VCaP (cell line): ENCODE results near the gene HSF2BP.
"Not testable (repeated sequence)": the region's sequence is repeated elsewhere in the genome, so short reads cannot be mapped to it uniquely, and the experiment has no call there.

ENCODE experiments used
- H3K27ac ChIP-seq: fragments of 450-650 bp; 2 replicates; pipeline ENCODE4 v1.5.1; 2017
- CTCF ChIP-seq: fragments of 450-650 bp; conservative IDR thresholded peaks from 2 replicates; pipeline ENCODE4 v1.5.1; 2017; ENCODE audit warnings: mild to moderate bottlenecking, moderate library complexity

Gene HSF2BP

GRCh38 chr21:43573921-43574320 is 85.4 kb downstream of the HSF2BP start:
- no peak overlapping the region for H3K27ac ChIP-seq
- TF ChIP-seq CTCF, result no peak

GRCh38 chr21:43572446-43572845 is 86.8 kb downstream of the HSF2BP start:
- no peak overlapping the region for H3K27ac ChIP-seq
- no peak for TF ChIP-seq CTCF

GRCh38 chr21:43571976-43572375 is 87.3 kb downstream of the HSF2BP start:
- TF ChIP-seq CTCF, result no peak
- H3K27ac ChIP-seq, result no peak overlapping the region

- not testable (repeated sequence) for H3K27ac ChIP-seq
Measured at GRCh38 chr21:43570195-43570594, 89.1 kb downstream of the HSF2BP start.

GRCh38 chr21:43562451-43562850 is 96.8 kb downstream of the HSF2BP start:
- H3K27ac ChIP-seq, result not testable (repeated sequence)

- H3K27ac ChIP-seq, result not testable (repeated sequence)
Measured at GRCh38 chr21:43540561-43540960, 118.7 kb downstream of the HSF2BP start.

GRCh38 chr21:43522495-43523131 is 136.7 kb downstream of the HSF2BP start:
- H3K27ac ChIP-seq, result not testable (repeated sequence)

- H3K27ac ChIP-seq, result not testable (repeated sequence)
Measured at GRCh38 chr21:43517701-43518100, 141.6 kb downstream of the HSF2BP start.

GRCh38 chr21:43516860-43517627 is 142.2 kb downstream of the HSF2BP start:
- H3K27ac ChIP-seq, result not testable (repeated sequence)

- not testable (repeated sequence) for H3K27ac ChIP-seq
Measured at GRCh38 chr21:43516295-43516847, 142.9 kb downstream of the HSF2BP start.

GRCh38 chr21:43514834-43515233 is 144.5 kb downstream of the HSF2BP start:
- H3K27ac ChIP-seq, result not testable (repeated sequence)

GRCh38 chr21:43513023-43513422 is 146.3 kb downstream of the HSF2BP start:
- not testable (repeated sequence) for H3K27ac ChIP-seq

GRCh38 chr21:43511209-43511608 is 148.1 kb downstream of the HSF2BP start:
- H3K27ac ChIP-seq, result not testable (repeated sequence)

GRCh38 chr21:43510669-43511068 is 148.6 kb downstream of the HSF2BP start:
- H3K27ac ChIP-seq, result not testable (repeated sequence)

- H3K27ac ChIP-seq, result not testable (repeated sequence)
Measured at GRCh38 chr21:43503892-43504291, 155.4 kb downstream of the HSF2BP start.

- H3K27ac ChIP-seq, result not testable (repeated sequence)
Measured at GRCh38 chr21:43503075-43503750, 156.1 kb downstream of the HSF2BP start.

- H3K27ac ChIP-seq, result not testable (repeated sequence)
Measured at GRCh38 chr21:43502407-43503071, 156.7 kb downstream of the HSF2BP start.
